Esophagus (tissue), 2 donors: Measurements from ENCODE around the gene TMEM109. TPM values are rescaled to one million over a fixed set of nuclear protein-coding genes. Genes with fewer than 3 reads are reported as not detected.

Experiments
- H3K27ac ChIP-seq, 2 donors: one replicate each; pipeline ENCODE4 v1.5.1; 2013; ENCODE audit warnings: low read depth in 2 of 2, mild to moderate bottlenecking in 2 of 2, inconsistent platforms in 1 of 2, low read length in 1 of 2, moderate library complexity in 1 of 2
- H3K27me3 ChIP-seq, 2 donors: one replicate each; pipeline ENCODE4 v1.6.1; 2013; ENCODE audit warnings: low read length in 2 of 2, control low read depth in 1 of 2, mild to moderate bottlenecking in 1 of 2; ENCODE audit not compliant: insufficient read depth in 2 of 2, control insufficient read depth in 1 of 2
- H3K36me3 ChIP-seq, 2 donors: one replicate each; pipeline ENCODE4 v1.6.1; 2013; ENCODE audit warnings: low read length in 1 of 2; ENCODE audit not compliant: control insufficient read depth in 2 of 2, insufficient read depth in 2 of 2
- H3K4me1 ChIP-seq, 2 donors: one replicate each; pipeline ENCODE4 v1.6.1; 2013; ENCODE audit warnings: low read length in 1 of 2; ENCODE audit not compliant: control insufficient read depth in 2 of 2, insufficient read depth in 2 of 2
- H3K4me3 ChIP-seq, 2 donors: one replicate each; pipeline ENCODE4 v1.5.1; 2013; ENCODE audit warnings: low read length in 2 of 2, mild to moderate bottlenecking in 2 of 2, low read depth in 1 of 2, moderate library complexity in 1 of 2
- H3K9me3 ChIP-seq, 2 donors: one replicate each; pipeline ENCODE4 v1.6.1; 2013; ENCODE audit warnings: mild to moderate bottlenecking in 2 of 2, low read depth in 1 of 2, low read length in 1 of 2, moderate library complexity in 1 of 2; ENCODE audit not compliant: control insufficient read depth in 2 of 2, insufficient read depth in 1 of 2
- WGBS, 2 donors: extraction: QIAGEN DNeasy Blood & Tissue Kit; methylation state at CpG; one replicate each; pipeline ENCODE4 v1.1.7; 2013; 5-methylcytosine and 5-hydroxymethylcytosine counted together
- polyA plus RNA-seq, 2 donors: library from polyadenylated mRNA; stranded (reverse); fragments of 200-250 nt; gene quantifications; one replicate each; pipeline ENCODE4 v1.2.3, GENCODE V29; 2013
- donor health status: healthy with polysubstance abuse.
- donor health status: Bipolar disorder and iron deficiency.

Gene TMEM109
- polyA plus RNA-seq, 2 donors, result 68.4 to 112 TPM

- WGBS, 2 donors, result 82 to 86% methylated on average over 13 of the region's 13 CpGs
- Histone ChIP-seq H3K36me3 (no peaks in the 10 kb centered on the region), H3K27ac (no peak overlapping the region)
These were observed 43.1 kb upstream of the TMEM109 start for GRCh38 chr11:60870733-60871377.

DNA sequence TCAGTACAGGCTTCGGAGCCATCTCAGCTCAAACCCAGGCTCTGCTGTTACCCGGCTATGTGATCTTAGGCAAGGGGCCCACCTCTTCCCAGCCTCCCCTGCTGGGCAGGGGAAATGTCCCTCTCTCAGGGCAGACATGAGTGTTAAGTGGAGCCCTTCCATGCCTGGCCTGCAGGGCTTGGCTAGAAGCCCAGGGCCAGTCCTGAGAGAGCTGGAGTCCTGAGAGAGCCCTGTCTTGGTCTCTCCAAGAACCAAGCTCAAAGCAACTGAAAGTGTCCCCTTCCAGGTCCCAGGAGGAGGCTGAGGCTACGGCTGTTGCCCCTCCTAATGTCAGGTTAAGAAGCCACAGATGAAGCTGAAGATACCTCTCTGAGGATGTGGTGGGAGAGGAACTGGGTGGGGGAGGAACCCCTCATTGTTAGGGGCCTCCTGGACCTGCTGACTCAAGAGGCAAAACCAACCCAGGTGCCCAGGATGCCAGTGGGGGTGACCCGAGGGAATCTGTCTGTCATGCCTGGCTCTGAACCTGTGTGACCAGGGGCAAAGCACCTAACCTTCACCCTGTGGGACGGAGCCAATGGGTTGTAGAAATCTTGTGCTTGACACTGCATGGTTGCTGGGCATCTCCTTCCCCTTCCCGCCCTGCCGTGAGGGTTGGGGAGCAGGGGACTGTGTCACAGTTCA lies 42.4 kb upstream of the TMEM109 start:
- Histone ChIP-seq H3K4me3 (no peak overlapping the region), H3K4me1 (peaks cover 5 to 10% of the 10 kb centered on the region in 2 donors), H3K27ac (no peak overlapping the region), H3K36me3 (no peaks in the 10 kb centered on the region), H3K9me3 (no peaks in the 10 kb centered on the region), H3K27me3 (no peaks in the 10 kb centered on the region)
- 81% methylated on average over 7 of the region's 7 CpGs for WGBS, 2 donors

More at GRCh38 chr11:60870733-60871377, 43.1 kb upstream of the TMEM109 start:
- Histone ChIP-seq H3K4me3 (no peak overlapping the region), H3K4me1 (peaks cover 5 to 10% of the 10 kb centered on the region in 2 donors), H3K27me3 (no peaks in the 10 kb centered on the region), H3K9me3 (no peaks in the 10 kb centered on the region)

GRCh38 chr11:60872124-60872960 lies 41.6 kb upstream of the TMEM109 start:
- no peaks in the 10 kb centered on the region for H3K27me3 ChIP-seq
- H3K9me3 ChIP-seq, result no peaks in the 10 kb centered on the region
- H3K4me1 ChIP-seq, result peaks cover 2 to 5% of the 10 kb centered on the region in 2 donors
- H3K27ac ChIP-seq, result no peak overlapping the region
- WGBS, 2 donors, result 91% methylated on average over 6 of the region's 6 CpGs
- no peaks in the 10 kb centered on the region for H3K36me3 ChIP-seq
- no peak overlapping the region for H3K4me3 ChIP-seq

- peaks cover 2 to 5% of the 10 kb centered on the region in 2 donors for H3K4me1 ChIP-seq
- 66 to 75% methylated on average over 16 of the region's 16 CpGs for WGBS, 2 donors
- no peak overlapping the region for H3K27ac ChIP-seq
- H3K4me3 ChIP-seq, result no peak overlapping the region
- no peaks in the 10 kb centered on the region for H3K36me3 ChIP-seq
- H3K27me3 ChIP-seq, result no peaks in the 10 kb centered on the region
- no peaks in the 10 kb centered on the region for H3K9me3 ChIP-seq
These were observed 40.9 kb upstream of the TMEM109 start for GRCh38 chr11:60872961-60873524.

DNA sequence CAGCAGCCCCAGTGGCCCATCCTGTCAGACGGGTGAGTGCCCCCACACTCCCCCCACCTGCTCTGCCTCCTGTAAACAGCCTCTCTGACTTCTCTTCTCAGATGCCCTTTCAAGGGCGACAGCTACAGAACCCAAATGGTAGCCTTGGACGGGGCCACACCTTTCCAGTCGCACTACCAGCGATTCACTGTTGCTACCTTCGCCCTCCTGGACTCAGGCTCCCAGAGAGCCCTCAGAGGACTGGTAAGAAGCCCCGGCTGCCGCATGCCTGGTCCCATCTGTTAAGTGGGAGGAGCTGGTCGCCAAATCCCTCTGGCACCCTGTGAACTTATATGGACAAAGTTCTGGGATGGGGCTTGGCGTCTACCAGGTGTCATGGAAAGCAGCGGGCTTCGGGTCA lies 40.4 kb upstream of the TMEM109 start:
- no peak overlapping the region for H3K27ac ChIP-seq
- H3K4me3 ChIP-seq, result no peak overlapping the region
- no peaks in the 10 kb centered on the region for H3K27me3 ChIP-seq
- 81 to 85% methylated on average over 12 of the region's 12 CpGs for WGBS, 2 donors
- H3K4me1 ChIP-seq, result peaks cover 2 to 5% of the 10 kb centered on the region in 2 donors
- no peaks in the 10 kb centered on the region for H3K36me3 ChIP-seq
- no peaks in the 10 kb centered on the region for H3K9me3 ChIP-seq

DNA sequence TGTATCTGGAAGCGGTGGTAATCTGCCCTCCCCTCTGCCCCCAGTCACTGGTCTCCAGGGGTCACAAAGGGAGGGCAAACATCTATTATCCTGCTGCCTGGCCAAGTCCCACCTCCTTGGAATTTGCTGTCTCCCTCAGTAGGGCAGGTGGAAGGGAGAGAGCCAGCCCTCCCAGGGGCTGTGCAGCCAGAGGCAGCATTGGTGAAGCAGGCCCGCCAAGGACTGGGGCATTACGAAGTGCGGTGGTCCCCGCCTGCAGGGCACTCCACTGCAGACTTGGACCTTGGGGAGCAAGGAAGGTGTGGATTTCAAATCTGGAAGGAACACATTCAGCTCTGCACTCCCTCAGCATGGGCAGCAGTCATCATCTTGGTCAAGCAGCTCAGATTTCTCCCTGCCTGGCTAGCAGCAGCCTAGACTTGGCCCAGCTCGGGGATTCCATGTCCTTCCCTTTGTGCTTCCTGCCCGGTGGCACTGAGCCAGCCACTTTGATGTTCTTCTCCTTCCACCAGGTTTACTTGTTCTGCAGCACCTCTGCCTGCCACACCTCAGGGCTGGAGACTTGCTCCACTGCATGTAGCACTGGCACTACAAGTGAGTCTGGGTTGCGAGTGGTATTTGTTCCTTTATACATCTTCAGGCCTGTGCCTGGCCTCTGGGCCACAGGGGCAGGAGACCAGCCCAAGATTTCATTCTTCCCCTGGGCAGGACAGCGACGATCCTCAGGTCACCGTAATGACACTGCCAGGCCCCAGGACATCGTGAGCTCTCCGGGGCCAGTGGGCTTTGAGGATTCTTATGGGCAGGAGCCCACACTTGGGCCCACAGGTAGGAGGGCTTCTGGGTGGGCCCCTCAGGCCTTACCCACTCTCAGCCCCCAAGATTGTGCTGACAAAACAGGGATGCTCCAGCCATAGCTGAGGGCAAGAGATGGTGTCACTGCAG lies 39.3 kb upstream of the TMEM109 start:
- H3K27me3 ChIP-seq, result no peaks in the 10 kb centered on the region
- H3K9me3 ChIP-seq, result no peaks in the 10 kb centered on the region
- 90% methylated on average over 13 of the region's 13 CpGs for WGBS, 2 donors
- no peak overlapping the region for H3K27ac ChIP-seq
- H3K4me3 ChIP-seq, result no peak overlapping the region
- peaks cover 0 to 2% of the 10 kb centered on the region in 2 donors for H3K36me3 ChIP-seq
- peaks cover 2 to 5% of the 10 kb centered on the region in 2 donors for H3K4me1 ChIP-seq

- peaks cover 0 to 2% of the 10 kb centered on the region in 2 donors for H3K36me3 ChIP-seq
- H3K27me3 ChIP-seq, result no peaks in the 10 kb centered on the region
- H3K27ac ChIP-seq, result no peak overlapping the region
- whole genome bisulfite sequencing, 2 donors, result 79 to 81% methylated on average over 7 of the region's 7 CpGs
- H3K4me1 ChIP-seq, result peaks cover 2 to 5% of the 10 kb centered on the region in 2 donors
- no peak overlapping the region for H3K4me3 ChIP-seq
- H3K9me3 ChIP-seq, result no peaks in the 10 kb centered on the region
These were observed 38.4 kb upstream of the TMEM109 start for GRCh38 chr11:60875366-60876167.

GRCh38 chr11:60876168-60876485 lies 37.8 kb upstream of the TMEM109 start:
- Histone ChIP-seq H3K4me1 (peaks cover 2 to 5% of the 10 kb centered on the region in 2 donors), H3K27me3 (no peaks in the 10 kb centered on the region), H3K4me3 (no peak overlapping the region), H3K9me3 (no peaks in the 10 kb centered on the region), H3K27ac (no peak overlapping the region), H3K36me3 (peaks cover 0 to 4% of the 10 kb centered on the region in 2 donors)
- WGBS, 2 donors, result 98% methylated on average over 2 of the region's 2 CpGs
